ENCODE data around the gene CIBAR2.

The CIBAR2 gene

DNA sequence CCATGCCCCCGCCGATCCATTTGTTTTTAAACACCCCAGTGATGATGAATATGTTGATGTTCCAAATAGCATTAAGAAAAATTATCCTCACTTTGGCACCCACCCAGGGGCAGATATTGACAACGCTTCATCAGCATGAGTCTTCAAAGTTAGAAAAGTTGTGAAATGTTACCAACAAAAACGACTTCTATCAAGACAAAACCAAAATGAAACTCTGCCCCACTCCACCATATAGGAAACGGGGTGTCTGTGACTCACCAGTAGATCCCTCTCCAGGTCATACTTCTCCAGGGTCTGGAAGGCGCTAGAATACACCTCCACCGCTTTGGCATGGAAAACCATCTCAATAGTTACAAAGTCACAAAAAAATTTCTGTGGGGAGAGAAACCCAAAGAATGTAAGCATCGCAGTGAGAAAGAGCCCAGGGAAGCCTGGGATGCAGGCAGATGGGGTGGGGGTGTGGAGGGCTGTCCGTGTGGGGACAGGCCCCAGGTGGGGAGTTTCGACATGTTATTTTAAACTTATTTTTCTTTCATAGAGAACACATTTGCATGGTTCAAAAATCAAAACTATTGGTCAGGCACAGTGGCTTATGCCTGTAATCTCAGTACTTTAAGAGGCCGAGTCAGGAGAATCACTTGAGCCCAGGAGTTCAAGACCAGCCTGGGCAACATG lies 10.2 kb downstream of the CIBAR2 start:
- no peak for DNase-seq

DNA sequence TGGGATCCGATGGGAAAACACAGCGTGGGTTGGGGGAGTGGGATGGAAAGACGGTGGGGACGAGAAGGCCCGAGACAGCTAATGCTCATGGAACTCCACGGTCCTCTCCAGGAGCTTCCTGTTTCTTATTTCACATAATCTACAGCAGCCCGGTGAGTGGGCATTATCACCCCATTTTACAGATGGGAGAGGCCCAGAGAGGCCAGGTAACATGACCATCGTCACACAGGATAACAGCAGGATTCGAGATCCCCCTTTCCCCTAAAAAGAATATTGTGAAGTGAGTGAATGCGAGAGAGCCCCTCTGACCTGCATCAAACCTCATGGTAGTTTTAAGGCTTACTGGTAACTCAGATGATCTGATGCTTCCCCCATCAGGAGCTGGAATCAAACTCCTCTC lies 12.0 kb downstream of the CIBAR2 start:
- DNase-seq, result no peak

DNA sequence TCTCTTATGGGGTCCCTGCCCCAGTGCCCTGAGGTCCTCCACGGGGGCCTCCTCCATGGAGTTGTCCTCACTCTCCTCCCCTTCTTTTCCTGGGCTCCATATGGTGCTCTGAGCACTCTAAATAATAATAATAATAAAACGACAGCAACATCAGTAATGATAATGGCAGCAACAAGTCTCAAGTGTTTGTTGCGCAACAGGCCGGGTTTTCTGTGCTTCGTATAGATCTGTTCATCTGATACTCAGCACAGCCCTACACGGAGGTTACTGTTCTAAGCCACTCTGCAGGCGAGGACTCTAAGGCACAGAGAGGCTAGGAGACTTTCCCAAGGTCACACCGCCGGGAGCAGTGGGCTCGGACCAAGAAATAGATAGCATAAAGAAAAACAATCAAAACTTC lies 13.7 kb downstream of the CIBAR2 start:
- no peak for DNase-seq

DNA sequence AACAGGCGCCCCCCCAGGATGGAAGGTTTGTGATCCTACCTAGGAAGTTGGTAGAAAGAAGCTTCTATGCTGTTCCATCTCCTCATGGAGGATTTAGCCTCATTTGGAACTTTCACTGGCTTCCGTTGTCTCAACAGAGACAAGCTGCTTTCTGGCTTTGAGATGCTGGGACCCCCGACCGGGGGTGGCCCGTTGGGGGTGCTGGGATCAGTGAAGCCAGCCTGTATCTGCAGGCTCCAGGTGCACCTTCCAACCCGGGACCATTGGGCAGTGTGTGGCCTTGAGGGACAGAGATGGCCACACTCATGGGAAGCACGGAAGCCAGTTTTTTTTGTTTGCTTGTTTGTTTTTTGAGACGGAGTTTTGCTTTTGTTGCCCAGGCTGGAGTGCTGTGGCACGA lies 15.4 kb downstream of the CIBAR2 start:
- DNase-seq, result no peak

DNA sequence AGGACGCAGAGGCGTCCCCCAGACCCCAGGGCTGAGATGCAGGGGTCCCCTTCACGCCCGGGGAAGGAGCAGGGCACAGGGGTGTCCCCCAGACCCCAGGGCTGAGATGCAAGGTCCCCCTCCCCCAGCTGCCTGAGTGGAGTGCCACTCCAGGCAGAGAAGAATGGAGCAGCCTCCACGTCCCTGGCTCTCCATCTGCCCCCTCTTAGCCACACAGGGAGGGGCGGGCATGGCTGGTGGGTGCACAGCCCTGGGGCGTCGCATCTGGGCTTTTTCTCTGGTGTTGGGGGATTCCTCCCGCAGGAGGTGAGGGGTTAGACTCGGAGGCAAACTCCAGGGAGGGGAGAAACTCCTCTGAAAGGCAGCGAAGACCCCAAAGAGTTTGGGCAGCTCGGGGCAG lies 17.5 kb downstream of the CIBAR2 start:
- DNase-seq, result no peak

DNA sequence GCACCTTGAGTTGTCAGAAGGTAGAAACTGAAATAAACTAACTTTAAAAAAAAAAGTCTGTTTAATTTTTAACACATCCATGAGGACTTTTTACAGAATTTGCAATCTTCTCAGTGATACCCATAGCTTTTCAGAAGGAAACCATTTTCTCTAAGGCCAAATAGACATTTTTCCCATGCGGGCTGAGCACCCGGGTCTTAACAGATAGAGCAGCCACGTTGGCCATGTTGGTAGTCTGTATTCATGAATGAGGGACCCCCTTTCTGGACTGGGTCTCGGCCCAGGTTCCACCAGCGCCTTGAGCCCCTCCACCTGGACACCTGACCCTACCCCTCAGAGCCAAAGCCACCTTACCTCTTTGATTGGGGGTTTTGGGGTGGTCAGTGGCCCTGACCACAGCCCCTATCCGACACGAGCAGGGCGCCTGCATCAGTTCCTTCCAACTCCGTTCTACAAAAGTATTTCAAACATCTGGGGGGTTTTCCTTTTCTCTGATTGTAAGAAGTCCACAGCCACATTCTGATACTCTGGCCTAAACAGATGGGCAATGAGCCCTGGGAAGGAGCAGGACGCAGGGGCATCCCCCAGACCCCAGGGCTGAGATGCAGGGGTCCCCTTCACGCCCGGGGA lies 18.0 kb downstream of the CIBAR2 start:
- DNase-seq, result no peak

DNA sequence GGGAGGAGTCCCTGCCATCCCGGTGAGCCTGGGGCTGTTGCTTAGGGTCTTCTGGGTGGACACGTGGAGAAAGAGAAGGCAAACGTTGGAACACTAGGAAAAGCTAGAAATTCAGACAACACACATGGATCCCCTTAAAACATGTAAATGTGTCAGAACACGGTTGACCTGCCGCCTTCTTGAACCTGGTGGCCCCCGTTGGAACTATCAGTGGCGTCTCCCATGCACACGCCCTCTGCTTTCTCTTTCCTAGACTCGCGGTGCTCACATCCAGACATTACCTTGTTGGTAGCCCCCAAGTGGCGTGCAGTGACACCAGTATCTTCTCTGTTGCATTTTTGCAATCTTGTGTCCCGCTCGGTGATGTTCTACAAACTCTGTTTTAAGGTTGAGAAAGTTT lies 18.6 kb downstream of the CIBAR2 start:
- DNase-seq, result no peak

DNA sequence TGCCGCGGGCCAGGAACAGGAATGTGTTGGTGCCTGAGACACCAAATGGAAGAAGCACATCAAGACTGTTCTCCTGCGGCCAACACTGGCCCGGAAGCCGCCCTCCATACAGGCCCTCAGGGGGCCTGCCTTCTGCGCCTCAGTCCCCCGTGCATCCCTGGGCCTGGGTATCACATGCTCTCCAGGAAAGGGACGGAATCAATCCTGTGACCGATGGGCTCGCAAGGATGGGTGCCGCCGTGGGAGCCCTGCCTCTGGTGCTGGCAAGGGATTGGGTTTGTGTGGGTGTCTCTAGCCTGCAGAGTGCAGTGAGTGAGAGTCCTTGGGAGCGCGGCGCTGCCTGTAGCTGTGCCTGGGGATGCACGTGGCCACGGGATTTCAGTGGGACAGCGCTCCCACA lies 19.4 kb downstream of the CIBAR2 start:
- no peak for DNase-seq

DNA sequence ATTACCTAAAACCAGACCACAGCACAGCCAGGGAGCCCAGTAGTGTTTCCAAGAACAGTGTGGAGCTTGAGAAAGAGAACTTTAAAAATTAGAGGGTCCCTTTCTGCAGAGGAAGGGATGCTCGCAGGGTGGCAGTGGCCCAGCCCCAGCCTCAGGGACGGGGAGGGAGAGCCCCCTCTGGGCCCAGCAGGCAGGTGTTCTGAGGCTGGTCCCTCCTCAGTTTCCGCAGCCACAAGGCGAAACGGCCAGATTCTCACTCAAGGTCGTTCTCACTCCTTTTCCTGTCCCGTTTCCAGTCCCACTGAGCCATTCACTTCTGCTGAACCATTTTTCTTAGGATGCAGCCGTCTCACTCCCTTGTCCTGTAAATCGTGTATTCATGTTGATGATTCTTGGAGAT lies 20.0 kb downstream of the CIBAR2 start:
- no peak for DNase-seq

DNA sequence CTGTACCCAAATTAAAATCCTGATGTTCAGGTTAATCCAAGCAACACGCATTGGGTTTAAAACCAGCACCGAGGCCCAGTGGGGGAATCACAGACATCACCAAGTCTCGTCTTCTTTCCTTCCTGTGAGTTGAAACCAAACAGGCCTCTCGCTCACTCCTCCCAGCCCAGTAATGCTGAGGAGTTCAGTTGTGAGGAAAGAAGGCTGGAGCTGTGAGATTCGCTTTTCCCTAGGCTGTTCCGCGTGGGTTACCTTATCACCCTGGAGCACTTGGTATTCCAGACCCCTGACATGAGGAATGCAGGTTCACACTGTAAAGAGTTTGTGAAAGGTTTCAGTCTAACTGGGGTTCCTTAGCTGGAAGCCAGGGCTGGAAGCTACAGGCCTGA lies 20.8 kb downstream of the CIBAR2 start:
- DNase-seq, result no peak

DNA sequence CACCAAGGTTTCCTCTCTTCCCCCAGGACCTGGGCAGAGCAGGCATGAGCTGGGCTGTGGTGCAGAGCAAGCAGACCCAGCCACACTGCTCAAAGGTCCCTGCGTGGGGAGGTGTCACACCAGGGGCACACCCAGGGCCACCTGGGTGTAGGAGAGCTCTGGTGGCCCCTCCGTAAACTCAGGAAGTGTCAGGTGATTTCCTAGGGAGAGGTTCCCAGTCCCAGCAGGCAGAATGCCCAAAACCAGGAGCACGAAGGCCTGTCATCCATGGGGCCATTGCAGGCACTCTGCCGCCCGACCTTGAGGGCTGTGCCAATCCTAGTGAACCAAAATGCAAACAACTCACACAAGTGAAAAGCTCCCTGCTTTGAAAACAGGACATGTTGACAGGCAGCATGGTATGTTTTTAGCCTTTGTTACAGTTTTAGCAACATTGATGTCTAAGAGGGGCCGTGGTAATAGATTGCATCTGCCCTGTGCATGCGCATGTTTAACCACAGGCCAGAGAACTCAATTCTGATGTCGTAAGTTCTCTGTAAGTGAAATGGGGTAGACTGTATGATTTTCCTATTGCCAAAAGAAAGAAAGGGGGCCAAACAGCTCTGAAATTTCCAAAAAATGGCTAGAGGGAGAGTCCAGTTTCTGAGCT lies 21.3 kb downstream of the CIBAR2 start:
- no peak for DNase-seq

DNA sequence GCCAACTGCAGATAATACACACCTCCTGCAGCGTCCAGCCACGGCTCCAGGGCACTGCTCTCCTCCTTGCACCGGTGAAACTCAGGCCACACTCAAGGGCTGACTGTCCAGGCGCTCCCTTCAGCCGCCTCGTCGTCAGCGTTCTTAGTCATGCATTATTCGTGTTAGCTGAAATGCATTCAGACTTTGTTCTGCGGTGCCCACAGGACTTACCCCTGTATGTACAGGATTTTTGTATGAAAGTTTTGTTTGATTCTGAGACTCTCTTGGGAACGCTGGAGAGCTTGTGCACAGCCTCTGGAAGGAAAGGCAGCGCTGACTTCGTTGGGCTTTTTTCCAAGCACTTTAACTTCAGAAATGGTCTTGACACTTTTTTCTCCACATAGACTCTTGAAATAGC lies 22.1 kb downstream of the CIBAR2 start:
- DNase-seq, result no peak

DNA sequence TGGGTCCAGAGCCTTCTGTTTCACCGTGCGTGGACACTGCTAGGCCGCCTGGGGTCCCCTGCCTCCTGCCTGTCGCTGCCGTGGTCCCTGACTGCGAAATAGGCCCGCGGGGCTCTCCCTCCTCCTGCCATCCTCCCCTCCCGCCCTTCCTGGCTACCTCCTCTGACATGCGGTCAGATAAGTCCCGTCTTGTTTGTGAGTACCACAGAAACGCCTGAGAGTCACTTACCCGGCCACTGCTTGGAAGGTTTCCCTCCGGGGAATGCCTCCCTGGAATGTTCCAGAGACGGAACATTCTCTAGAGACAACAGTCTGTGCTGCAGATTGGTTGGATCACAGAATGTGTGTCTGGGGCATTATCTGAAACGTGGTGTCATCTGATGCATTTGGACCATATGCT lies 22.7 kb downstream of the CIBAR2 start:
- DNase-seq, result no peak

DNA sequence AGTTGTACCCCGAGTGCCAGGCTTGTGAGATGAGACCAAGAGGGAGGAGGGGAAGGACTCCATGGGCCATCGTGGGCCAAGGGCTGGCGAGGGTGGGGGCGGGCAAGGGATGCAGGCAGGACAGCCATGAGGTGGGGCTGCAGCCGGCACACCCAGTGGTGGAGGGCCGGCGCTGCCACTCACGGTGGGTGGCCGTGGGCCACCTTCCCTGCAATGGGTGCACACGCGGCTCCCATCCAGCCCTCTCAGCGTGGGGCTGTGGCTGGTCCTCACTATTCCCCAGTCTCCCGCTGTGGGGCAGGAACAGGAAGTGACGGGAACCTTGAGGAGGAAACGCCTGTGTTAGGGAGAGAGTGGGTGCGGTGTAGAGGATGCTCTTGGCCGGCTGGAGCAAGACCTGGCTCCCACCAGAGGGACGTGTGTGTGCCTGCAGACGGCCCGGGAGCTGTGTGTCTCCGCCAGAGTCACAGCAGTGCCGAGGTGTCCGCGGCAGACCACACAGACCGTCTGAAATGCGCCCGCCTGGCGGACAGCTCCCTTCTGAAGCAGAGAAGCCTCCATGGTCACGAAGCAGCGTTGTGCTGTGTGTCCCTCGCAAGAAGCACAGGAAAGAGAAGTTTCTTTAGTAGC lies 23.6 kb downstream of the CIBAR2 start:
- DNase-seq, result no peak

DNA sequence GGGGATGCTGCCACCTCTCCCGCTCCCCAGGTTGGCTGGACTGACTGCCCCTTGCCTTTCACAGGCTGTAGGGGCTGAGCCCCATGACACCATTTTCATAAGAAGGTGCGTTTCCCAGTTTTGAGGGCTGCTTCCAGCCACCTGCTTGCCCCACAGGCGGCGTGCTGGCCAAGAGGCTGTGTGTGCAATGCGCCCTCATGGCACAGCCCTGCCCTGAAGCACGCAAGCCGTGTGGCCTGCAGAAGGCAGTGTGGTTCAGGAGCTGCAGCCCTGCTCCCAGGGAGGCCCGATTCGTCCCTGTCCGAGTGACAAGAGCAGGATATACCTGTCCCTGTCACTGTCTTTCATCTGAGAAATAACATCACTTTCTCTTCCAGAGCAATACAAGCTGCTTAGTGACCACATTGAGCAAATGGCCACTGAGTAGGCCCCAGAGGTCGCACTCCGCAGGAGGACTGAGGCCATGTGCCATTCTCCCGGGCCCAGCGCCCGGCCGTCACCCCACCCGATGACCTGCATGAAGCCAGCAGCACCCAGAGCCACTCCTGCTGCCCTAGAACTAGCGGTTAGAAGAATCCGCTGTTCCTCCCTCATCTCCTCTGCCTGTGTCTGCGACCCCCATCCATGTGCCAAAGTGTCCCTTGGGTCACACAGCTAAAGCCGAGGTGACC lies 24.2 kb downstream of the CIBAR2 start:
- no peak for DNase-seq

DNA sequence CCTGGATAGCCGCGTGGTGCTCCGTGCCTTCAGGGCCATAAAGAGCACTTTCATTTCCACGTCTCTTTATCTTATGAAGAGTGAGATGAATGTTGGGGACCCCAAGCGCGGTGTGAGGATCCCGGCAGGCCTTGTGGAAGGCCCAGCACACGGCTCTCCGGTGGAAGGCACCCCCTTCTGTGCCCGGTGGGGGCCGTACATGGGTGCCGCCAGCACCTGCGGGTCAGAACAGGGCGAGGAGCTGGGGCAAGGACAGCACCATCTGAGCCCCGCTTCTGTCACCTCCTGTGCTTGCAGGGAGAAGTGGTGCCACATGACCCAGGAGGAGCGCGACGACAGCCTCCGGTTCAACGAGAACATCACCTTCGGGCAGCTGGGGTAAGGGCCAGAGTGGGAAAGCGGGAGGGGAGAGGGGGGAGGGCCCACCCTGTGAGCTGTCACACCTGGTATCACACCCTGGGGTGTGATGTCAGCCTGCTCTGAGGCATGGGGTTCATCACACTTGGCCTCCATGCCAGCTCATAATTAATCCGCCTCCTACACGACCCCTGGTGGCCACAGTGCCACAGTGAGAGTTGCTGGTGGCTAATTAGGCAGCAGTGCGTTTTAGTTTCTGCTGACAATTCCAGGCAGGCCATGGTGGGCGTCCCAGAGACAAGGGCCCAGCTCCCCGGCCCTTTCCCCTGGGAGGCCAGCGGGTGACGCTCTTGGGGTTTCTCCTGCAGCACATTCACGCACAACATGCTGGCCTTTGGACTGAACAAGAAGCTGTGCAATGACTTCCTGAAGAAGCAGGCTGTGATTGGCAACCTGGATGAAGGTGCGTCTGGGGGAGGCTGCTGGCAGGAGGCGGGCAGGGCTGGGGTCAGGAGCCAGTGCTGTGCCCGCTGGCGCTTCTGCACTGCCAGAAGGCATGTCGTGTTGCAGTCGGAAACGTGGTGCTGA lies 25.7 kb downstream of the CIBAR2 start:
- DNase-seq, result no peak

DNA sequence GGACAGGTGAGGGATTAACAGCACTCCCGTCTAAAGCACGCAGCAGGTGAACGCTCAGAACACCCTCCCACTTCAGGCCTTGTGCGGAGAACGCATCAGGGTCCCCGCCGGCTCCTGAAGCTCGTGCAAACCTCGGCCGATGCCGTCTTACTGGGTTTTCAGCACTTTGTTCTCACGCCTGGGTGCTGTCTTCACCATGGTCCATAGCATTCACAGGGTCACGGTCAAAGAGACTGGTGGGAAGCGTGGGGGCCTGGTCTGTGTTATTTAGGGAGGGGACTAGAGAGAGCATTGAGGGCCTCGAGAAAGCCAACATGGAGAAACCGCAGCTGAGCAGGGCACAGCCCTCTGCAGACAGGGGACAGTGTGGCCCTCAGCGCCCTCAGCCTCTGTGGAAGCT lies 26.6 kb downstream of the CIBAR2 start:
- no peak for DNase-seq

DNA sequence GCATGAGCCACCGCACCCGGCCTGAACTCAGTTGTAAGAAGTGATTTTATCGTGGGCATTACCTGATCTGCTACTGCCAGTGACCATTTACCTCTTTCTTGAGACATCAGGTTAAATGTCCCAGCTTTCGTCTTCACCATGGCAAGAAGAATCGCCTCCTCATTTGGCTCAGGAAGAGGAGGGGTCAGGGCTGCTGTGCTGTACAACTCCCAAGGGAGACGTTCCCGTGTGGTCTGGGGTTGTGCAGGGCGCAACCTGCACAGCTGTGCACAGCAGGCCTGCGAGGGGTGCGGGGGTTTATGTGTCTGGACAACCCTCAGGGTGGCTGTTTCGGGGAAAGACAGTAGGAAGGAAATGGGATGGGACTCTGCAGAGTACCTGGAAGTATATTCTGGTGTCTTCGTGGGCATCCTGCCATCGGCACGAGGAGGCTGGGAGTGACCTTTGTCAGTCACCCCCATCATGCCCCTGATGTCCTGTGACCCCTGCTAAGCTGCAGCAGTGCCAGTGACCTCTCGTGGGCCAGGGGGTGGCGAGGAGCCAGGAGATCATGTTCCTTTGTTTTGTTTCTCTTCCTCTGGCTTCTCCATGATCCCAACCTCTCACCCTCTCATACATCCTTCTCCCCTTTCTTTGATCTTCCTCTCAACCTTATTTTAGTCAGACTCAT lies 27.3 kb downstream of the CIBAR2 start:
- DNase-seq, result no peak

DNA sequence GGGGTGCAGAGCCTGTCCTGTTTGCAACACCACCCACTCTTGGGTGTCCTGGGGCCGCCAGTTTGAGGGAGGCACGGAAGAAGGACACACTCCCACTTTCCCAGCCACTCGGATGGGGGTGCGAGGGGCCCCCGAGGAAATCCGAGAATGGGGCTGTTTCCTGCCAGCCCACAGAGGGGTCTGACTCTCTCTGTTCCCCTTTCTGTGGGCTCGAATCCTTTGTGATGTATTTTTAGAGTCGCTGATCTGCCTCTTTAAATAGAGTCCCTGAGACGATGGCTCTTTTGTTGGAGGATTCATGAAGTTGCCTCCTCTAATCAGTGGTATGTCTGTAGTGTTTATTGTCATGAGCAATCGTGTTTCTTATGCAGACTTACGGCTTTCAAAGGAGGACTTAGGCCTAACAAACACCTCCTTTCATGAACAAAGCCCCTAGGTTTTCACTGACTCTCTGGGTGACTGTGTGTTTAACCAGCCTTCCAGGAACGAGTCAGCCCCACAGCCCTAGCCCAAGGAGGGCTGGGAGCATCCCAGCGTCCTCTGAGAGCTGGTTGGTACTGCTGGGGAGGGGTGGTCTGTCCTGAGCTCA lies 29.1 kb downstream of the CIBAR2 start:
- DNase-seq, result no peak

DNA sequence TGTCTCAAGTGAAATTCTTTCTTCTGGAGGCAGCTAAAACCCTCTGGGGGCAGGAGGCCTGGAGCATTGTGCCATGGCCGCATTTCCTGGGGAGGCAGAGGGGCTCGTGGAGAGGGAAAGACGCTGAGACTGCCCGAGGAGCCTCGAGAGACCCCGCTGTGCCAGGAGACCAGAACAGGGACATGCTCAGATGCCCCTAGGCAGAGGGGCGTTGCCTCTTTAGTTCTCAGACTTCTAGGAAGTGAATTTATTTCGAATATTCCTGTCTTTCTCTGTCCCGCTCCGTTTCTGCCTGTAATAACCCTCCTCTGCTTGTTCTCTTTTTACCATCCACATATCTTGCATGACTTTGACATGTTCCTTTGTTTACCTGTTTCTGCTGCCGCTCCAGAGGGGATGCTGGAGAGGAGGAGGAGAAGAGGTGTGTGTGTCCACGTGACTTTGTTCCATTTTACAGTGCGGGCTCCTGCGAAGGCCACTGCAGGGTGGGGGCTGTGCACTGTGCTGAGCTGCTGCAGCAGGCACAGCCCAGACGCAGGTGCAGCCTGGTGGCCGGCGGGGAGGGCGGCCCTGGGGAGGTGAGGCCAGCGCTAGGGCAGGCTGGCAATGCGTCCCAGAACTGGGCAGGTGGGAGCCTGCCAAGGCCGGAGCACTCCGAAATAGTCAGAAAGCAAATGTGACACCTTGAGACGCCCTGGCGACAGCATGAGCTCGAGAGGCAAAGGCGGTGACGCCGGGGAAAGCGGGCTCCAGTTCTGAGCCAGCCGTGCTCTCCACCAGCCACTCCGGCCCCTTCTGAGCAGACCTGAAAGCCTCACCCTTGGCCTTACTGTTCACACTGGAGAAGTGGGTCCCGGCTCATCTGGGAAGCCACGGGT lies 29.9 kb downstream of the CIBAR2 start:
- no peak for DNase-seq

All from NCI-H2227 treated with DMSO at 0.1 percent for 48 hours (cell line).